Loucy (cell line): ENCODE results near the gene MAPRE3.

Experiments
- H2AFZ ChIP-seq: fragments of 200-600 bp; sonication (generic); 2 replicates; pipeline ENCODE4 v1.6.0; 2016; ENCODE audit warnings: antibody characterized with exemption, mild to moderate bottlenecking, low read length, moderate library complexity
- H3F3A ChIP-seq: fragments of 200-600 bp; 2 replicates; pipeline ENCODE4 v1.6.0; 2016; ENCODE audit warnings: antibody characterized with exemption, low read depth, mild to moderate bottlenecking
- H3K27me3 ChIP-seq: fragments of 200-600 bp; sonication (generic); 2 replicates; pipeline ENCODE4 v1.6.1; 2014; ENCODE audit warnings: low read length, mild to moderate bottlenecking; ENCODE audit not compliant: insufficient read depth, poor library complexity, severe bottlenecking
- H3K36me3 ChIP-seq: fragments of 200-600 bp; sonication (generic); 2 replicates; pipeline ENCODE4 v1.6.1; 2016; ENCODE audit warnings: low read length; ENCODE audit not compliant: insufficient read depth
- H3K4me1 ChIP-seq: fragments of 200-600 bp; sonication (generic); 2 replicates; pipeline ENCODE4 v1.5.1; 2014; ENCODE audit warnings: low read length, mild to moderate bottlenecking; ENCODE audit not compliant: insufficient read depth, poor library complexity, severe bottlenecking
- H3K4me2 ChIP-seq: fragments of 200-600 bp; sonication (generic); 2 replicates; pipeline ENCODE4 v1.6.0; 2014; ENCODE audit warnings: antibody characterized with exemption, low read length, low read depth, mild to moderate bottlenecking; ENCODE audit not compliant: poor library complexity, severe bottlenecking
- H3K4me3 ChIP-seq: fragments of 200-600 bp; sonication (generic); 2 replicates; pipeline ENCODE4 v1.5.1; 2014; ENCODE audit warnings: low read length, mild to moderate bottlenecking, mixed read lengths; ENCODE audit not compliant: poor library complexity, severe bottlenecking
- H3K79me2 ChIP-seq: fragments of 200-600 bp; sonication (generic); 2 replicates; pipeline ENCODE4 v1.6.1; 2014; ENCODE audit warnings: low read length; ENCODE audit not compliant: insufficient read depth
- H3K9ac ChIP-seq: fragments of 200-600 bp; sonication (generic); 2 replicates; pipeline ENCODE4 v1.6.0; 2014; ENCODE audit warnings: mild to moderate bottlenecking, low read depth, low read length, moderate library complexity; ENCODE audit not compliant: poor library complexity, severe bottlenecking
- H3K9me2 ChIP-seq: fragments of 200-600 bp; sonication (generic); replicated peaks from 2 replicates; pipeline ENCODE4 v1.6.1; 2016; ENCODE audit warnings: low read depth, low read length, mixed read lengths
- H3K9me3 ChIP-seq: fragments of 200-600 bp; sonication (generic); 2 replicates; pipeline ENCODE4 v1.6.1; 2014; ENCODE audit warnings: mild to moderate bottlenecking, antibody characterized with exemption, low read length, low read depth; ENCODE audit not compliant: insufficient read depth
- H4K20me1 ChIP-seq: fragments of 200-600 bp; sonication (generic); 2 replicates; pipeline ENCODE4 v1.6.0; 2014; ENCODE audit warnings: antibody characterized with exemption, low read length, mild to moderate bottlenecking; ENCODE audit not compliant: insufficient read depth, poor library complexity, severe bottlenecking
- CTCF ChIP-seq: fragments of 200-600 bp; sonication (generic); conservative IDR thresholded peaks from 2 replicates; pipeline ENCODE4 v1.5.1; 2014; ENCODE audit warnings: mild to moderate bottlenecking, antibody characterized with exemption, low read length
- EZH2phosphoT487 ChIP-seq: fragments of 200-600 bp; IDR thresholded peaks from 2 replicates; pipeline ENCODE4 v1.6.1; 2018; ENCODE audit warnings: antibody characterized with exemption, mild to moderate bottlenecking, moderate library complexity, borderline replicate concordance

MAPRE3 gene

GRCh38 chr2:26983746-26984145, 13.3 kb downstream of the MAPRE3 start:
- no peak for TF ChIP-seq EZH2phosphoT487
- TF ChIP-seq CTCF, result no peak
- no peak overlapping the region for H2AFZ ChIP-seq
- no peak overlapping the region for H3K4me2 ChIP-seq
- no peaks in the 10 kb centered on the region for H3K9me2 ChIP-seq
- no peak overlapping the region for H3K4me3 ChIP-seq
- H4K20me1 ChIP-seq, result no peaks in the 10 kb centered on the region
- no peaks in the 10 kb centered on the region for H3K79me2 ChIP-seq
- no peaks in the 10 kb centered on the region for H3K4me1 ChIP-seq
- H3F3A ChIP-seq, result no peaks in the 10 kb centered on the region
- H3K27me3 ChIP-seq, result peaks cover 4% of the 10 kb centered on the region
- H3K36me3 ChIP-seq, result no peaks in the 10 kb centered on the region
- H3K9me3 ChIP-seq, result no peaks in the 10 kb centered on the region
- H3K9ac ChIP-seq, result no peak overlapping the region

GRCh38 chr2:26985807-26986206, 15.4 kb downstream of the MAPRE3 start:
- H3K4me2 ChIP-seq, result no peak overlapping the region
- H2AFZ ChIP-seq, result no peak overlapping the region
- peaks cover 4% of the 10 kb centered on the region for H3K27me3 ChIP-seq
- H3K36me3 ChIP-seq, result no peaks in the 10 kb centered on the region
- H3K79me2 ChIP-seq, result no peaks in the 10 kb centered on the region
- TF ChIP-seq CTCF (no peak), EZH2phosphoT487 (no peak)
- no peak overlapping the region for H3K9ac ChIP-seq
- H3K4me1 ChIP-seq, result no peaks in the 10 kb centered on the region
- no peak overlapping the region for H3K4me3 ChIP-seq
- no peaks in the 10 kb centered on the region for H3K9me3 ChIP-seq
- H3F3A ChIP-seq, result no peaks in the 10 kb centered on the region
- H4K20me1 ChIP-seq, result no peaks in the 10 kb centered on the region
- H3K9me2 ChIP-seq, result no peaks in the 10 kb centered on the region

- no peak overlapping the region for H2AFZ ChIP-seq
- H3K4me3 ChIP-seq, result no peak overlapping the region
- H3F3A ChIP-seq, result no peaks in the 10 kb centered on the region
- peaks cover 4% of the 10 kb centered on the region for H3K27me3 ChIP-seq
- no peaks in the 10 kb centered on the region for H3K4me1 ChIP-seq
- H3K79me2 ChIP-seq, result no peaks in the 10 kb centered on the region
- no peaks in the 10 kb centered on the region for H3K9me2 ChIP-seq
- no peaks in the 10 kb centered on the region for H4K20me1 ChIP-seq
- H3K9ac ChIP-seq, result no peak overlapping the region
- H3K36me3 ChIP-seq, result no peaks in the 10 kb centered on the region
- no peak overlapping the region for H3K4me2 ChIP-seq
- no peaks in the 10 kb centered on the region for H3K9me3 ChIP-seq
- no peak for TF ChIP-seq EZH2phosphoT487
- no peak for TF ChIP-seq CTCF
These were observed 16.1 kb downstream of the MAPRE3 start for GRCh38 chr2:26986576-26986975.
